ENCODE measurements around the gene TNFRSF13B.
"Not testable (repeated sequence)": the region's sequence is repeated elsewhere in the genome, so short reads cannot be mapped to it uniquely, and the experiment has no call there.

TNFRSF13B gene

GRCh38 chr17:16909472-16910246 lies 62.3 kb downstream of the TNFRSF13B start:
- DNase-seq (ENCODE audit: low read depth), result no peak

- no peak for DNase-seq (ENCODE audit: low read depth)
Measured at GRCh38 chr17:16908273-16908672, 63.6 kb downstream of the TNFRSF13B start.

- DNase-seq (ENCODE audit: low read depth), result no peak
Measured at GRCh38 chr17:16906680-16907079, 65.2 kb downstream of the TNFRSF13B start.

- no peak for DNase-seq (ENCODE audit: low read depth)
Measured at GRCh38 chr17:16905593-16906191, 66.2 kb downstream of the TNFRSF13B start.

- not testable (repeated sequence) for DNase-seq (ENCODE audit: low read depth)
Measured at GRCh38 chr17:16903070-16903469, 68.8 kb downstream of the TNFRSF13B start.

- no peak for DNase-seq (ENCODE audit: low read depth)
Measured at GRCh38 chr17:16900288-16900882, 71.5 kb downstream of the TNFRSF13B start.

- DNase-seq (ENCODE audit: low read depth), result not testable (repeated sequence)
Measured at GRCh38 chr17:16897211-16897896, 74.6 kb downstream of the TNFRSF13B start.

GRCh38 chr17:16896235-16896634 lies 75.7 kb downstream of the TNFRSF13B start:
- not testable (repeated sequence) for DNase-seq (ENCODE audit: low read depth)

GRCh38 chr17:16893527-16893926 lies 78.4 kb downstream of the TNFRSF13B start:
- not testable (repeated sequence) for DNase-seq (ENCODE audit: low read depth)

- DNase-seq (ENCODE audit: low read depth), result not testable (repeated sequence)
Measured at GRCh38 chr17:16892876-16893454, 79.0 kb downstream of the TNFRSF13B start.

- no peak for DNase-seq (ENCODE audit: low read depth)
Measured at GRCh38 chr17:16889088-16889465, 82.8 kb downstream of the TNFRSF13B start.

Measured in stimulated activated CD8-positive, alpha-beta memory T cell treated with anti-CD3 and anti-CD28 coated beads, Interleukin-15, amount 100 ng/mL, for 1 hour (primary cell).